CD14-positive monocyte (primary cell): ENCODE results near the gene SETD6. TPM values are rescaled to one million over a fixed set of nuclear protein-coding genes. Genes with fewer than 3 reads are reported as not detected.

Source experiments
- DNase-seq, 3 donors: peaks; one replicate each; pipeline ENCODE4 v3.0.0-alpha.2; 2011 to 2022
- H2AFZ ChIP-seq: 2 replicates; pipeline ENCODE4 v1.6.0; 2012; ENCODE audit warnings: mild to moderate bottlenecking, low read depth, low read length, inconsistent platforms; ENCODE audit not compliant: insufficient read depth, poor library complexity, severe bottlenecking
- H3K27ac ChIP-seq, 2 donors: 1 replicate in 1 of 2; 2 replicates in 1 of 2; pipeline ENCODE4 v1.5.1; 2012 to 2013; ENCODE audit warnings: low read length in 2 of 2, control low read depth in 1 of 2, inconsistent platforms in 1 of 2, low read depth in 1 of 2, mild to moderate bottlenecking in 1 of 2
- H3K27me3 ChIP-seq, 2 donors: one replicate each; pipeline versions ENCODE4 v1.6.0 to v1.6.1; 2011 to 2013; ENCODE audit warnings: low read length in 2 of 2; ENCODE audit not compliant: control insufficient read depth in 2 of 2, insufficient read depth in 2 of 2
- H3K36me3 ChIP-seq, 2 donors: replicated peaks in 1 of 2; 1 replicate in 1 of 2; 2 replicates in 1 of 2; pipeline versions ENCODE4 v1.5.1 to v1.6.1; 2012 to 2013; ENCODE audit warnings: low read length in 2 of 2, control low read depth in 1 of 2, inconsistent platforms in 1 of 2, mild to moderate bottlenecking in 1 of 2; ENCODE audit not compliant: insufficient read depth in 2 of 2, control insufficient read depth in 1 of 2
- H3K4me1 ChIP-seq, 2 donors: 1 replicate in 1 of 2; 2 replicates in 1 of 2; pipeline versions ENCODE4 v1.5.1 to v1.6.1; 2012 to 2013; ENCODE audit warnings: low read length in 2 of 2, control low read depth in 1 of 2, inconsistent platforms in 1 of 2, mild to moderate bottlenecking in 1 of 2, moderate library complexity in 1 of 2; ENCODE audit not compliant: insufficient read depth in 2 of 2, control insufficient read depth in 1 of 2
- H3K4me2 ChIP-seq: replicated peaks from 2 replicates; pipeline ENCODE3; 2012; ENCODE audit warnings: low read length, moderate library complexity, mild to moderate bottlenecking; ENCODE audit not compliant: poor library complexity, severe bottlenecking; ENCODE audit errors: extremely low read depth
- H3K4me3 ChIP-seq, 3 experiments: fragments of 200-600 bp in 1 of 3; sonication (generic) in 1 of 3; replicated peaks in 1 of 3; 1 replicate in 2 of 3; 2 replicates in 1 of 3; pipeline ENCODE4 v1.5.1; 2011 to 2013; ENCODE audit warnings: low read length in 3 of 3, mild to moderate bottlenecking in 3 of 3, control low read depth in 2 of 3, low read depth in 2 of 3, inconsistent platforms in 1 of 3, moderate library complexity in 1 of 3
- H3K79me2 ChIP-seq: 2 replicates; pipeline ENCODE4 v1.6.0; 2012; ENCODE audit warnings: mild to moderate bottlenecking, control low read depth, inconsistent platforms, low read length, moderate library complexity; ENCODE audit not compliant: insufficient read depth
- H3K9ac ChIP-seq: 2 replicates; pipeline ENCODE4 v1.6.0; 2017; ENCODE audit warnings: low read length, mild to moderate bottlenecking; ENCODE audit not compliant: insufficient read depth, poor library complexity, severe bottlenecking
- H3K9me3 ChIP-seq, 2 donors: replicated peaks in 1 of 2; 1 replicate in 1 of 2; 2 replicates in 1 of 2; pipeline versions ENCODE4 v1.5.1 to v1.6.1; 2012 to 2013; ENCODE audit warnings: low read length in 2 of 2, control low read depth in 1 of 2; ENCODE audit not compliant: control insufficient read depth in 1 of 2, insufficient read depth in 1 of 2
- H4K20me1 ChIP-seq: 2 replicates; pipeline ENCODE4 v1.6.0; 2012; ENCODE audit warnings: mild to moderate bottlenecking, low read length, control low read depth, moderate library complexity; ENCODE audit not compliant: insufficient read depth
- H3K27ac Mint-ChIP-seq, 7 donors: one replicate each; pipeline ENCODE4 v1.8.0; 2020; ENCODE audit warnings: mild to moderate bottlenecking in 7 of 7, mixed read lengths in 7 of 7, moderate library complexity in 6 of 7, inconsistent platforms in 2 of 7
- H3K27me3 Mint-ChIP-seq, 3 donors: one replicate each; pipeline ENCODE4 v1.8.0; 2021 to 2022; ENCODE audit warnings: low read depth in 3 of 3, mild to moderate bottlenecking in 3 of 3, mixed read lengths in 3 of 3, moderate library complexity in 3 of 3, inconsistent platforms in 1 of 3
- H3K36me3 Mint-ChIP-seq, 2 donors: one replicate each; pipeline ENCODE4 v1.8.0; 2020; ENCODE audit warnings: mixed read lengths in 2 of 2, inconsistent platforms in 1 of 2, mild to moderate bottlenecking in 1 of 2
- H3K4me1 Mint-ChIP-seq: one replicate; pipeline ENCODE4 v1.8.0; 2020; ENCODE audit warnings: mild to moderate bottlenecking, mixed read lengths
- H3K4me3 Mint-ChIP-seq, 2 donors: one replicate each; pipeline ENCODE4 v1.8.0; 2020; ENCODE audit warnings: mild to moderate bottlenecking in 2 of 2, mixed read lengths in 2 of 2, moderate library complexity in 1 of 2
- H3K9me3 Mint-ChIP-seq, 7 donors: one replicate each; pipeline ENCODE4 v1.8.0; 2020 to 2022; ENCODE audit warnings: mixed read lengths in 7 of 7, mild to moderate bottlenecking in 6 of 7, moderate library complexity in 6 of 7, inconsistent platforms in 2 of 7
- CTCF ChIP-seq: fragments of 200-600 bp; IDR thresholded peaks from one replicate; pipeline ENCODE4 v1.8.0; 2022; ENCODE audit warnings: antibody characterized with exemption, mild to moderate bottlenecking
- WGBS: methylation state at CpG from one replicate; pipeline ENCODE4 v1.1.5; 2013; ENCODE audit warnings: missing lambda C conversion rate; ENCODE audit not compliant: insufficient coverage; 5-methylcytosine and 5-hydroxymethylcytosine counted together
- intact Hi-C, 2 donors: fragments of 100-400 bp; cut with micrococcal nuclease; formaldehyde crosslinking; loops; one replicate each; pipeline versions ENCODE4 v1.15.0 to v1.15.1; 2023
- polyA plus RNA-seq, 3 donors: library from polyadenylated mRNA; depleted of rRNA in 1 of 3; unstranded in 2 of 3; stranded (reverse) in 1 of 3; fragments of 300-500 nt in 2 of 3; fragments of >200 nt in 1 of 3; fragmentation: Illumina TruSeq in 2 of 3; gene quantifications; 1 replicate in 2 of 3; 2 replicates in 1 of 3; pipeline ENCODE4 v1.2.3, GENCODE V29; 2012 to 2021

SETD6 gene
- polyA plus RNA-seq, 3 donors = 2.5 to 13.7 (median 3.4) TPM

- Histone ChIP-seq H3K4me1 (no peaks in the 10 kb centered on the region), H3K27ac (no peak overlapping the region), H3K27me3 (peaks cover 0 to 9% of the 10 kb centered on the region in 2 donors), H3K4me3 (no peak overlapping the region), H3K36me3 (no peaks in the 10 kb centered on the region), H3K9ac (no peak overlapping the region), H3K79me2 (no peaks in the 10 kb centered on the region), H3K4me2 (no peak overlapping the region), H2AFZ (no peak overlapping the region), H4K20me1 (no peaks in the 10 kb centered on the region), H3K9me3 (no peaks in the 10 kb centered on the region)
- intact Hi-C loops = no loop called here
- Mint-ChIP-seq H3K4me3 (no peak overlapping the region), H3K27ac (no peak overlapping the region), H3K36me3 (no peaks in the 10 kb centered on the region), H3K4me1 (no peaks in the 10 kb centered on the region), H3K9me3 (no peaks in the 10 kb centered on the region), H3K27me3 (peaks cover 22 to 33% (median 30%) of the 10 kb centered on the region in 3 donors)
- WGBS = 100% methylated on average over 3 of the region's 3 CpGs
- DNase-seq = no peak
- TF ChIP-seq CTCF = no peak
Measured at GRCh38 chr16:58472827-58473226, 42.5 kb upstream of the SETD6 start.

GRCh38 chr16:58474296-58474695 is 41.0 kb upstream of the SETD6 start:
- Histone ChIP-seq H3K27ac (no peak overlapping the region), H3K4me2 (no peak overlapping the region), H3K4me1 (no peaks in the 10 kb centered on the region), H3K9ac (no peak overlapping the region), H2AFZ (no peak overlapping the region), H3K27me3 (peaks cover 0 to 6% of the 10 kb centered on the region in 2 donors), H3K79me2 (no peaks in the 10 kb centered on the region), H3K9me3 (no peaks in the 10 kb centered on the region), H3K4me3 (no peak overlapping the region), H3K36me3 (no peaks in the 10 kb centered on the region), H4K20me1 (no peaks in the 10 kb centered on the region)
- no peak overlapping the region for H3K27ac Mint-ChIP-seq
- H3K4me1 Mint-ChIP-seq = no peaks in the 10 kb centered on the region
- 91% methylated on average over 8 of the region's 10 CpGs for WGBS
- intact Hi-C loops = no loop called here
- H3K36me3 Mint-ChIP-seq = no peaks in the 10 kb centered on the region
- no peak for DNase-seq
- peaks cover 22 to 31% (median 26%) of the 10 kb centered on the region in 3 donors for H3K27me3 Mint-ChIP-seq
- no peak for TF ChIP-seq CTCF
- no peaks in the 10 kb centered on the region for H3K9me3 Mint-ChIP-seq
- H3K4me3 Mint-ChIP-seq = peak overlapping the region in 1 of 2 donors; percentile 29
